HuH-7.5 (cell line): ENCODE measurements around the gene LCK.

Experiments used
- DNase-seq: peaks from one replicate; pipeline ENCODE4 v3.0.0; 2011; ENCODE audit warnings: low spot score

Gene LCK

GRCh38 chr1:32327204-32327603 lies 76.1 kb downstream of the LCK start:
- no peak for DNase-seq

GRCh38 chr1:32329931-32330466 lies 78.9 kb downstream of the LCK start:
- no peak for DNase-seq

DNA sequence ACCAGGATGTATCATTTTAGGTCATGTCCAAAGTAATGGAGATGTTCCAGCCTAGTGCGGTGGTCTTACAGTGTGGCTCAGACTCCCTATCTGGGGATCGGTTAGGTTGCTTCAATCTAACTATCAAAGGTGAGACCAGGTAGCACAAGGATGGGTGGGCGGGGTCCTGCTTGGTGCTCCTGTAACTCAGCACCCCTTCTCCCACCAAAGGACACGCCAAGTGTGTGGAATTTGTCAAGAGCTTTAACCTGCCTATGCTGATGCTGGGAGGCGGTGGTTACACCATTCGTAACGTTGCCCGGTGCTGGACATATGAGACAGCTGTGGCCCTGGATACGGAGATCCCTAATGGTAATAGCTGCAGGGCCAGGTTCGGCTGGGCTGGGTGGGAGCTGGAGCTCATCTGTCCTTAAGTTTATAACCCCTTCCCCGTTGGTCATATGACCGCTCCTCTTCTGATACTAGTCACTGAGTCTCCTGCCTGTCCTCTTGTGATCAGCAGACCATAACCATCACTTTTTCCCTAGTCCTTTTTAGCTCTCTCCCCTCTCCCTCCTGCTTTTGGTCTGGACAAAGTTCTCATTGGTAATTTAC lies 79.6 kb downstream of the LCK start:
- no peak for DNase-seq

GRCh38 chr1:32331549-32331948 lies 80.5 kb downstream of the LCK start:
- DNase-seq: no peak

DNA sequence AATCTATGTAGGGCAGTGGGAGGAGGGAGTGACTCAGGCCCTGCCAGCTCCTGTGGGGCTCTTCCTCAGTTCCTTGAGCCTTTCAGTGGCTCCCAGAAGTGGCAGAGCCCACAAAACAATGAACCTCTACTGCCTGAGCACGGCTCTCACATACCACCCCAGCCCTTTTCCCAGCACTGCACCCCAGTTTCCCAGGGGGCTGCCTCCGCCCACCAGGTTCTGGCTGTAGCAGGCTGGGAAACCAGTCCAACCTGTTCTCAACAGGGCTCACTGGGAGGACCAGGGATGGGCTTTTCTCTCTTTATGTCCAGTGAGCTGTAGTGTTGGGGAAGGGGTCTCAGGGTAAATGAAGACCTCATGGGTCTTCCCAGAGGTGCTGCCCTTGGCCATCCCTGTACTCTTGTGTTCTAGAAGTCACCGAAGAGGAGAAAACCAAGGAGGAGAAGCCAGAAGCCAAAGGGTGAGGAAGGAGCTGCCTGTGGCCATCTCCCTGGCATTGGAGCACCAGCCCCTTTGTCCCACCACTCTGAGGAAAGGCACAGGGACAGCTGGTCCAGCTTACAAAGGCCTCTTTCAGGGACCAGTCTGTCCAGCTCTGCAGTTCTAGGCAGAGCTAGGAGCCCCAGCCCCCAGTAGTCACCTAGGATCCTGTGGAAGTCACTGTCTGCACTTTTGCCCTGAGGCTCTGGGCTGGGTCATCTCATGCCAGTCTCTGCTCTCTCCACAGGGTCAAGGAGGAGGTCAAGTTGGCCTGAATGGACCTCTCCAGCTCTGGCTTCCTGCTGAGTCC lies 81.4 kb downstream of the LCK start:
- DNase-seq: no peak

DNA sequence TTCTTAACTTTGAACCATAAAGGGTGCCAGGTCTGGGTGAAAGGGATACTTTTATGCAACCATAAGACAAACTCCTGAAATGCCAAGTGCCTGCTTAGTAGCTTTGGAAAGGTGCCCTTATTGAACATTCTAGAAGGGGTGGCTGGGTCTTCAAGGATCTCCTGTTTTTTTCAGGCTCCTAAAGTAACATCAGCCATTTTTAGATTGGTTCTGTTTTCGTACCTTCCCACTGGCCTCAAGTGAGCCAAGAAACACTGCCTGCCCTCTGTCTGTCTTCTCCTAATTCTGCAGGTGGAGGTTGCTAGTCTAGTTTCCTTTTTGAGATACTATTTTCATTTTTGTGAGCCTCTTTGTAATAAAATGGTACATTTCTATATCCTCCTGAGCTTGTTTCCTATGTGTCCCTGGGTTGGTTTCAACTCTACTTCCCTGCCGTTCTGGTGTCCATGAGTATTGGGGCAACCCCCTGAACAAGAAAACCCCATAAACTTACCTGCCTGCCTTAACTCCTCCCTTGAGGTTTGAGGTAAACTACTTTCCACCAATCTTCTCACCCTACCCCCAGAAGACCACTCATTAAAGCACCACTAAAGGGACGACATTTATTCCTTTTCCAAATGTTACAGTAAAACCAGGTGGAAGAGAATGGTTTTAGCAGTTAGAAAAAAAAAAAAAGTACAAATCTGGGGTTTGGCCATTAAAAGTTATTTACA lies 82.3 kb downstream of the LCK start:
- no peak for DNase-seq

- DNase-seq: no peak
These were observed 83.3 kb downstream of the LCK start for GRCh38 chr1:32334274-32334861.

DNA sequence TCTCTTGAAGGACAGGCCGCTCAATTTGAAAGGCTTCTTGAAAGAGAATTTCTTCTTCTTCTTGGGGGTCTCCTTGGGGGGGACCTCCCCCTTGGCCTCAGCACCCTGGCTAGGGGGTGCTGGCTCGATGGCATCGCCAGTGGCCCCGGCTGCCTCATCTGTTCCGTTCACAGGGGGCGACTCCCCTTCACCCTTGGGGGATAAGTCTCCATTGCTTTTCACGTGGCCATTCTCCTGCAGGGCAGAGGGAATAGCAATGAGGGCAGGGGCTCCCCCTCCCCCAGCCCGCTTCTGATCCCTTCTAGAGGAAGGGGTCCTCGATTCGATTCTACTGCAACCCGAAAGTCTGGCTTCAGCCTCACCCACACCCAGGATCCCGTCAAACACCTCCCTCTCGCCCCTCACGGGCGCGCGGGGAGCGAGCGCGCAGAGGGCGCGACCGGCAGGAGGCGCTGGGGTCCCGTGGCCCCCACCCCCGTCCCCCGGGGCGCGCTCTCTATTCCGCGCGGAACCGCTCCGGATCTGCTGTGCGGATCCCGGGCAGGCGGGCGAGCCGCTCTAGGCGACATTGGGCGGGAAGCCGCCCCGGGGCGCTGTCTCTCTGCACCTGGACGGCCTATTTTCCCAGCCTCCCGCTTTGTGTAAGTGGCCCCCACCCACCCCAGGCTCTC lies 83.9 kb downstream of the LCK start:
- peak; percentile 43 for DNase-seq

DNA sequence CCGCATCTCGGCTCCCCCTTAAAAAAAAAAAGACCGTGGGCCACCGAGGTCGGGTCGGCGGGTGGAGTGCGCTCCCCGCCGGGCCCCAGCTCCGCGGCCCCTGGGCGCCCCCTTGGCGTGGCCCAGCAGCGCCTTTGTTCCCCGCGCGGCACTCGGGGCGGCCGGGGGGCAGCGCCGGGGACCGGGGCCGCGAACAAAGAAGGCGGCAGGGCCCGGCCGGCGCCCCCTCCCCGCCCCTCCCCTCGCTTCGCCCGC lies 84.4 kb downstream of the LCK start:
- no peak for DNase-seq
